ENCODE data around the gene ERCC2.

Gene ERCC2

GRCh38 chr19:45352914-45353796 lies 17.2 kb downstream of the ERCC2 start:
- H3K4me3 ChIP-seq (ENCODE audit: low read depth, low read length) = no peak overlapping the region
- TF ChIP-seq, protein P1, sequence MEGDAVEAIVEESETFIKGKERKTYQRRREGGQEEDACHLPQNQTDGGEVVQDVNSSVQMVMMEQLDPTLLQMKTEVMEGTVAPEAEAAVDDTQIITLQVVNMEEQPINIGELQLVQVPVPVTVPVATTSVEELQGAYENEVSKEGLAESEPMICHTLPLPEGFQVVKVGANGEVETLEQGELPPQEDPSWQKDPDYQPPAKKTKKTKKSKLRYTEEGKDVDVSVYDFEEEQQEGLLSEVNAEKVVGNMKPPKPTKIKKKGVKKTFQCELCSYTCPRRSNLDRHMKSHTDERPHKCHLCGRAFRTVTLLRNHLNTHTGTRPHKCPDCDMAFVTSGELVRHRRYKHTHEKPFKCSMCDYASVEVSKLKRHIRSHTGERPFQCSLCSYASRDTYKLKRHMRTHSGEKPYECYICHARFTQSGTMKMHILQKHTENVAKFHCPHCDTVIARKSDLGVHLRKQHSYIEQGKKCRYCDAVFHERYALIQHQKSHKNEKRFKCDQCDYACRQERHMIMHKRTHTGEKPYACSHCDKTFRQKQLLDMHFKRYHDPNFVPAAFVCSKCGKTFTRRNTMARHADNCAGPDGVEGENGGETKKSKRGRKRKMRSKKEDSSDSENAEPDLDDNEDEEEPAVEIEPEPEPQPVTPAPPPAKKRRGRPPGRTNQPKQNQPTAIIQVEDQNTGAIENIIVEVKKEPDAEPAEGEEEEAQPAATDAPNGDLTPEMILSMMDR (IDR thresholded peaks at IDR 0.05; ENCODE audit: borderline replicate concordance, insufficient read depth, low read depth, low read length) = no peak

DNA sequence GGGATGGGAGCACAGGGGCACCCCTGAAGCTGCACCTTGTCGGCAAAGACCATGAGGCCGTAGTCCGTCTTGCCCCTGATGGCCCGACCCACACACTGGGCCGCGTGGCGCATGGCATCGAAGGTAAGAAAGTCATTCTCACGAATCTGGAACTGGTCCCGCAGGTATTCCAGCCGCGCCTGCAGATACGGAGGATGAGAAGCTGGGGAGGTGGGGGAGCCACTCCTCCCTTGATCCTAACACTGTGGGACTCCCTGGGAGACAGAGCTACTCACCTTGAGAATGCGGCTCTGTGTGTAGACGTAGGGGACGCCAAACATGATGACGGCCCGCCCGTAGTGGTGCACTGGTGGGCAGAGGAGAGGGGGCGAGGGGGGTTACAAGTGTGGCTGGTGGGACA lies 17.9 kb downstream of the ERCC2 start:
- H3K4me3 ChIP-seq (ENCODE audit: low read depth, low read length) = no peak overlapping the region
- TF ChIP-seq, protein P1 (IDR thresholded peaks at IDR 0.05; ENCODE audit: borderline replicate concordance, insufficient read depth, low read depth, low read length) = no peak

- TF ChIP-seq, protein P1 (IDR thresholded peaks at IDR 0.05; ENCODE audit: borderline replicate concordance, insufficient read depth, low read depth, low read length) = no peak
- no peak overlapping the region for H3K4me3 ChIP-seq (ENCODE audit: low read depth, low read length)
These were observed 18.3 kb downstream of the ERCC2 start for GRCh38 chr19:45352062-45352461.

DNA sequence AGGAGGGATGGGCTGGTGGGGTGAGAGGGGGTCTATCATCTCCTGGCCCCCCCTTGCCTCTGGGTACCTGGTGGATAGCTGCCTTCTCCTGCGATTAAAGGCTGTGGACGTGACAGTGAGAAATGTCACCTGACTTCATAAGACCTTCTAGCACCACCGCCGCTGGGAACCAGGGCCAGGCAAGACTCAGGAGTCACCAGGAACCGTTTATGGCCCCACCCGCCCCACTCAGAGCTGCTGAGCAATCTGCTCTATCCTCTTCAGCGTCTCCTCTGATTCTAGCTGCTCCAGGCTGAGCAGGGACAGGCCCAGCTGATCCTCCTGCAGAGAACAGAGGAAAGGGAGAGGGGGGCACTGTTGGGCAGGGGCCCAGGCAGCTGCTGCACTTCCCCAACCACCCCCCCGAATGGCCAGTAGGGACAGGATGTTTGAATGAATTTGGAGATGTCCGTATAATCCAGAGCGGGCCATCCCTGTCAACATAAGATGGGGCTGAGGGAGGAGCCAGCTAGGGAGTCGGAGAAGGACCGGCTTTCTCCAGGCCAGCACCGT lies 18.9 kb downstream of the ERCC2 start:
- TF ChIP-seq, protein P1 (IDR thresholded peaks at IDR 0.05; ENCODE audit: borderline replicate concordance, insufficient read depth, low read depth, low read length) = no peak
- no peak overlapping the region for H3K4me3 ChIP-seq (ENCODE audit: low read depth, low read length)

DNA sequence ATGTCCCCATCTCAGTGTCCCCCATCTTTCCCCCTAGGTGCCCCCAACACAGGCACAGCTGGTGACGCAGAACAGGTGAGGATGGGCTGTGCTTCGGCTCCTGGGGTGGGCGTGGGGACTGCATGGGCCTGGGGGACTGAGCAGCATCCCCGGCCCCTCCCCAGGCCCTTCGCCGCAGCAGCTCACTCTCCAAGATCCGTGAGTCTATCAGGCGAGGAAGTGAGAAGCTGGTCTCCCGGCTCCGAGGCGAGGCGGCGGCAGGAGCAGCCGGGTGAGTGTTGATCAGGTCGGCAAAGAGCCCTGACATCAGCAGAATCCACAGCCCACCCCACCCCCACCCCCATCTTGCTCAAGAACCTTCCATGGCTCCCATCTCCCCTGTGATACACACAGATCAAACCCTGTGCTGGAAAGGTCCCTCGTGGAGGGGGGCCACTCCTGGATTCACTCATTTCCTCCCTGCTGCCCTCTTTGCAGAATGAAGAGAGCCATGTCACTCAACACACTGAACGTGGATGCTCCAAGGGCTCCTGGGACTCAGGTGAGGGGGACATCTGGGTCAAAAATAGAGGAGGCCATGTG lies 19.8 kb downstream of the ERCC2 start:
- TF ChIP-seq, protein P1 (IDR thresholded peaks at IDR 0.05; ENCODE audit: borderline replicate concordance, insufficient read depth, low read depth, low read length) = no peak

GRCh38 chr19:45349430-45349941 lies 20.9 kb downstream of the ERCC2 start:
- TF ChIP-seq, protein P1 (IDR thresholded peaks at IDR 0.05; ENCODE audit: borderline replicate concordance, insufficient read depth, low read depth, low read length) = no peak
- H3K4me3 ChIP-seq (ENCODE audit: low read depth, low read length) = no peak overlapping the region

More for the DNA sequence above, 19.8 kb downstream of the ERCC2 start:
- H3K4me3 ChIP-seq (ENCODE audit: low read depth, low read length) = no peak overlapping the region
